Lung (tissue), 12 donors: Measurements from ENCODE around the gene RPS24. TPM values are rescaled to one million over a fixed set of nuclear protein-coding genes. Genes with fewer than 3 reads are reported as not detected.

Experiments
- ATAC-seq: fragments of 200-7000 bp; cut with Tn5 transposase; one replicate; pipeline ENCODE4 v1.9.1; 2020; ENCODE audit warnings: moderate number of reproducible peaks; ENCODE audit not compliant: insufficient read depth, low FRiP score
- DNase-seq, 3 donors: peaks; one replicate each; pipeline ENCODE4 v3.0.0-alpha.2; 2013 to 2017
- H3K27ac ChIP-seq, 2 donors: one replicate each; pipeline ENCODE4 v1.5.1; 2013; ENCODE audit warnings: mild to moderate bottlenecking in 2 of 2, moderate library complexity in 2 of 2, control low read depth in 1 of 2, inconsistent platforms in 1 of 2, low read depth in 1 of 2, low read length in 1 of 2
- H3K27me3 ChIP-seq, 3 donors: one replicate each; pipeline ENCODE4 v1.5.1; 2013; ENCODE audit warnings: low read length in 2 of 3; ENCODE audit not compliant: control insufficient read depth in 3 of 3, insufficient read depth in 3 of 3
- H3K36me3 ChIP-seq, 4 donors: one replicate each; pipeline ENCODE4 v1.5.1; 2013; ENCODE audit warnings: low read length in 4 of 4, mild to moderate bottlenecking in 1 of 4, moderate library complexity in 1 of 4; ENCODE audit not compliant: control insufficient read depth in 4 of 4, insufficient read depth in 4 of 4
- H3K4me1 ChIP-seq, 5 donors: one replicate each; pipeline ENCODE4 v1.5.1; 2013; ENCODE audit warnings: low read length in 5 of 5, mild to moderate bottlenecking in 2 of 5, moderate library complexity in 1 of 5; ENCODE audit not compliant: control insufficient read depth in 5 of 5, insufficient read depth in 5 of 5
- H3K4me3 ChIP-seq: one replicate; pipeline ENCODE4 v1.5.1; 2013; ENCODE audit warnings: mild to moderate bottlenecking, control low read depth, moderate library complexity
- H3K9ac ChIP-seq, 2 donors: one replicate each; pipeline ENCODE4 v1.5.1; 2013; ENCODE audit warnings: low read length in 2 of 2, control low read depth in 1 of 2; ENCODE audit not compliant: insufficient read depth in 1 of 2
- H3K9me3 ChIP-seq, 4 donors: one replicate each; pipeline ENCODE4 v1.5.1; 2013; ENCODE audit warnings: low read length in 3 of 4, mild to moderate bottlenecking in 1 of 4, moderate library complexity in 1 of 4; ENCODE audit not compliant: control insufficient read depth in 4 of 4, insufficient read depth in 3 of 4
- WGBS, 2 donors: extraction: QIAGEN DNeasy Blood & Tissue Kit; methylation state at CpG; one replicate each; pipeline ENCODE4 v1.1.7; 2013; 5-methylcytosine and 5-hydroxymethylcytosine counted together
- polyA plus RNA-seq, 2 donors: library from polyadenylated mRNA; stranded (reverse); fragments of 200-250 nt; gene quantifications; one replicate each; pipeline ENCODE4 v1.2.1, GENCODE V29; 2013
- total RNA-seq, 2 donors: library from RNA; depleted of rRNA in 1 of 2; stranded (reverse); fragments of >200 nt in 1 of 2; gene quantifications; one replicate each; pipeline ENCODE4 v1.2.1, GENCODE V29; 2014 to 2021
- TF ChIP-seq, protein P1 (sequence below): IDR thresholded peaks from 2 replicates; pipeline ENCODE4 v1.5.1; 2012; ENCODE audit warnings: mild to moderate bottlenecking; ENCODE audit errors: control extremely low read depth, extremely low read depth
- donor health status: control.
- donor health status: control.
- donor health status: Bipolar disorder and iron deficiency.
- donor health status: healthy.
- donor health status: DM: yes; HTN: yes; CAD: no.

The RPS24 gene
- total and polyA plus RNA-seq, 4 donors = 1,037 to 8,225 (median 2,823) TPM

DNA sequence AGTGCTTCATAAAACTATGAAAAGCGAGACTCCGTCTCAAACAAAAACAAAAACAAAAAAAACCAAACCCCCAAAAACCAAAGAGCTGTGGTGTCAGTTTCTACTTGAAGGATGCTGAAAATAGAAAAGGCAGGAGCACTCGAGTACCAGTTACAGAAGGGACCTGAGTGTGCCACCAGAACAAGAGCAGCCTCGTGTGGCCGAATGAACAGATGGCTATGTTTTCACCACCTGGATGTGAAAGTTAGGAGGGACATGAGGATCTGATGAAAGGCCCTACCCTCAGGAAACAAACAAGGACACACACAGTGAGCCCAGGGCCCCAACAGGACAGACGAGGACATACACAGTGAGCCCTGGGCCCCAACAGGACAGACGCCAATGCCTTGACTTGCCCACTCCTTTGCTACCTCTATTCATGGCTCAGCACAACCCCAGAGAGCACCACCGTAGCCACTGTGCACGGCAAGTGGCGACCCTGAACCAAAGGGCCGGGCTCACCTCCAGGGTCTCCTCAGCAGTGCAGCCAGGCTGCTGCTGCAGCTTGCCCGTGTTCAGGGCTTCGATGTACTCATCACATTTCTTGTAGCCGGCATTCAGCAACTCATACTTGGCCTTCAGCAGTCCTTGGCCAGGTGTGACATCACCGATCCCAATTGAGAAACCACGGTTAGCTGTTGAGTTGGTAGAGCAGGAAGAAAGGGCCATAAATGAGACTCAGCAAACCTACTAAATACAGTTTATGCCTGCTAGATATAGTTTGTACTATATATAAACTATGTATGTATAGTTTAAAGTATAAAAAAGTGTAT lies 29.2 kb upstream of the RPS24 start:
- Histone ChIP-seq H3K4me1 (no peaks in the 10 kb centered on the region), H3K27ac (no peak overlapping the region), H3K27me3 (no peaks in the 10 kb centered on the region), H3K9ac (no peak overlapping the region), H3K4me3 (no peak overlapping the region), H3K9me3 (no peaks in the 10 kb centered on the region), H3K36me3 (peaks cover 20 to 63% (median 41%) of the 10 kb centered on the region in 4 donors)
- TF ChIP-seq, protein P1, sequence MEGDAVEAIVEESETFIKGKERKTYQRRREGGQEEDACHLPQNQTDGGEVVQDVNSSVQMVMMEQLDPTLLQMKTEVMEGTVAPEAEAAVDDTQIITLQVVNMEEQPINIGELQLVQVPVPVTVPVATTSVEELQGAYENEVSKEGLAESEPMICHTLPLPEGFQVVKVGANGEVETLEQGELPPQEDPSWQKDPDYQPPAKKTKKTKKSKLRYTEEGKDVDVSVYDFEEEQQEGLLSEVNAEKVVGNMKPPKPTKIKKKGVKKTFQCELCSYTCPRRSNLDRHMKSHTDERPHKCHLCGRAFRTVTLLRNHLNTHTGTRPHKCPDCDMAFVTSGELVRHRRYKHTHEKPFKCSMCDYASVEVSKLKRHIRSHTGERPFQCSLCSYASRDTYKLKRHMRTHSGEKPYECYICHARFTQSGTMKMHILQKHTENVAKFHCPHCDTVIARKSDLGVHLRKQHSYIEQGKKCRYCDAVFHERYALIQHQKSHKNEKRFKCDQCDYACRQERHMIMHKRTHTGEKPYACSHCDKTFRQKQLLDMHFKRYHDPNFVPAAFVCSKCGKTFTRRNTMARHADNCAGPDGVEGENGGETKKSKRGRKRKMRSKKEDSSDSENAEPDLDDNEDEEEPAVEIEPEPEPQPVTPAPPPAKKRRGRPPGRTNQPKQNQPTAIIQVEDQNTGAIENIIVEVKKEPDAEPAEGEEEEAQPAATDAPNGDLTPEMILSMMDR = no peak
- ATAC-seq = no peak
- WGBS, 2 donors = 92 to 93% methylated on average over 16 of the region's 16 CpGs
- DNase-seq = peak in 1 of 3 donors; percentile 9

GRCh38 chr10:78007172-78007571 lies 26.5 kb upstream of the RPS24 start:
- no peak for DNase-seq
- WGBS, 2 donors = 81 to 94% methylated on average over 1 of the region's 1 CpG
- no peak for ATAC-seq
- no peak overlapping the region for H3K9ac ChIP-seq
- H3K9me3 ChIP-seq = no peaks in the 10 kb centered on the region
- H3K4me1 ChIP-seq = no peaks in the 10 kb centered on the region
- no peak overlapping the region for H3K4me3 ChIP-seq
- peaks cover 16 to 56% (median 37%) of the 10 kb centered on the region in 4 donors for H3K36me3 ChIP-seq
- no peaks in the 10 kb centered on the region for H3K27me3 ChIP-seq
- TF ChIP-seq, protein P1 = no peak
- H3K27ac ChIP-seq = no peak overlapping the region

- no peak overlapping the region for H3K9ac ChIP-seq
- H3K27me3 ChIP-seq = no peaks in the 10 kb centered on the region
- no peaks in the 10 kb centered on the region for H3K9me3 ChIP-seq
- no peak overlapping the region for H3K4me3 ChIP-seq
- TF ChIP-seq, protein P1 = no peak
- no peak overlapping the region for H3K27ac ChIP-seq
- WGBS, 2 donors = 97 to 99% methylated on average over 6 of the region's 6 CpGs
- ATAC-seq = no peak
- peaks cover 19 to 45% (median 37%) of the 10 kb centered on the region in 4 donors for H3K36me3 ChIP-seq
- no peak for DNase-seq
- H3K4me1 ChIP-seq = no peaks in the 10 kb centered on the region
These were observed 24.0 kb upstream of the RPS24 start for GRCh38 chr10:78009662-78010061.
